SHP77 (cell line): ENCODE data around the gene PRRC2A.

Experiments
- DNase-seq, 2 experiments: peaks; one replicate each; lab custom pipeline; 2025; lab: John Stamatoyannopoulos, UW

PRRC2A gene

GRCh38 chr6:31666337-31666965 lies 45.9 kb downstream of the PRRC2A start:
- DNase-seq: no peak

GRCh38 chr6:31669676-31670075 lies 49.2 kb downstream of the PRRC2A start, which contains the start of gene LY6G5B:
TSS of gene LY6G5B (plus strand) at chr6:31669976. CDS start at chr6:31670951, 975 bp downstream.
- DNase-seq: no peak

GRCh38 chr6:31676322-31676903 lies 55.9 kb downstream of the PRRC2A start:
- no peak for DNase-seq

- DNase-seq: no peak
Observed at GRCh38 chr6:31676904-31677303, 56.4 kb downstream of the PRRC2A start.

- DNase-seq: no peak
Observed at GRCh38 chr6:31677955-31678354, 57.4 kb downstream of the PRRC2A start.

- DNase-seq: peak; percentile 80 to 86
Observed at GRCh38 chr6:31680226-31681134, 60.0 kb downstream of the PRRC2A start, which contains the start of gene LY6G5C. TSS of gene LY6G5C (minus strand) at chr6:31681067. CDS start at chr6:31680373, 694 bp downstream.

- peak in 1 of 2 experiments; percentile 32 for DNase-seq
Observed at GRCh38 chr6:31681135-31681671, 60.7 kb downstream of the PRRC2A start.

GRCh38 chr6:31683591-31683990 lies 63.1 kb downstream of the PRRC2A start:
- DNase-seq: no peak

- DNase-seq: no peak
Observed at GRCh38 chr6:31686483-31686882, 66.0 kb downstream of the PRRC2A start.

GRCh38 chr6:31687321-31687720 lies 66.8 kb downstream of the PRRC2A start:
- DNase-seq: no peak
